GM21529 (cell line): Measurements from ENCODE around the gene PINLYP.
A peak's percentile ranks its signal among the peaks of the same experiment; 100 is the strongest.
"Not testable (repeated sequence)": the region's sequence is repeated elsewhere in the genome, so short reads cannot be mapped to it uniquely, and the experiment has no call there.

Experiments used
- ATAC-seq: cut with Tn5 transposase; IDR thresholded peaks from one replicate; pipeline ENCODE4 v1.9.1; 2021; ENCODE audit not compliant: unreplicated experiment

The PINLYP gene

DNA sequence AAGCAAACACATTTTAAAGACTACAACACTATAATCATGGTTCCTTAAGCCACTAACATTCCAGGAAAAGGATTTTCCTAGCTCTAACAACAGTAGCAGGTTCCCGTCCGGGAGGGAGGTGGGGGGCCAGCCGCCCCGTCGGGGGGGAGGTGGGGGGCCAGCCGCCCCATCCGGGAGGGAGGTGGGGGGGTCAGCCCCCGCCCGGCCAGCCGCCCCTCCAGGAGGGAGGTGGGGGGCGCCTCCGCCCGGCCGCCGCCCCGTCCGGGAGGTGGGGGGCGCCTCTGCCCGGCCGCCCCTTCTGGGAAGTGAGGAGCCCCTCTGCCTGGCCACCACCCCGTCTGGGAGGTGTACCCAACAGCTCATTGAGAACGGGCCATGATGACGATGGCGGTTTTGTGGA lies 27.7 kb upstream of the PINLYP start:
- not testable (repeated sequence) for ATAC-seq

DNA sequence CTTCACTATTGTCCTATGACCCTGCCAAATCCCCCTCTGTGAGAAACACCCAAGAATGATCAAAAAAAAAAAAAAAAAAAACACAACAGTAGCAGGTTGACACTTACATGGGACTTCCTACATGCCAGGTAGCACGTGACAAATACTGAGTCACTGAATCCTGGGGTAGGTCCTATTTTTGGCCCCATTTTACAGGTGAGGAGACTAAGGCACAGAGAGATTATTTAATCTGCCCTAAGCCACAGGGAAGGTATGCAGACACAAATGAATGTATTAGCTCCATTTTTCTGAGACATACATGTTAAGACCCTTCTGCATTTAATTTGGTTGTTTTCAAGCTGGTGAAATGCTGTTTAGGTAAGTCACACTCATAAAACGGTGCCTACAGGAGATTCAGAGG lies 26.9 kb upstream of the PINLYP start:
- no peak for ATAC-seq

DNA sequence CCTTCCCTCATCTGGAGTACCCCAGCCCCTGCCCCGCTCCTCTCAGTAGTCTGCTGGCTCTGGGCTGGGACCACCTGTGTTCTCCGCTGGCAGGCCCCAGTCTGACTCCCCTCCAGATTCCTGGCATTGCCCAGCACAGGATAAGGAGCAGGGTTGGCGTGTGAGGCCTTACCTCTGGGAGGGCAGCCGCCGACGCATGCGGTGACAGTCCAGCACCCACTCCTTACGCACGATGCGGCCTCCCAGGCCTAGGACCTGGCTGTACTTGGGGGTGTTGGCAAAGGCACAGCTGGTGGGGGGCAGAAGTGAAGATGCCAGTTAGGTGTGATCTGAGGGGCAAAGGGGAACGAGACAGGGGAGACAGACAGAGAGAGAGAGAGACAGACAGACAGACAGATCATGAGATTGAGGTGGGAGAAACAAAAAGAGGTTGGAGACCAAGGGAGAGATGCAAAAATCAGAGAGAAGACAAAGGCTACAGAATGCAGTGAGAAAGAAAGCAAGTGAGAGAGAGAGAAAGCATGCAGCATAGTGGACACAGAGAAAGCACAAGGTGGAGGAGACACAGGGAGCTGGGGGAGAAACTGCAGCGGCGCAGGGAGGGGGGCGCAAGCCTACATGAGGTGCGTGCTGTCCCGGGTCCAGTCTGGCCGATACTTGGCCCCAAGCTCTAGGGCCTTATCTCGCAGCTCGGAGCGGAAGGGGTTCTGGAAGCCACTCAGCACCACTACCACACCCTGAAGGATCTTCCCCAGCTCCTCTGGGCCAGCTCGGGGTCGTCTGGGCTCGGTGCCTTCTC lies 24.0 kb upstream of the PINLYP start:
- no peak for ATAC-seq

DNA sequence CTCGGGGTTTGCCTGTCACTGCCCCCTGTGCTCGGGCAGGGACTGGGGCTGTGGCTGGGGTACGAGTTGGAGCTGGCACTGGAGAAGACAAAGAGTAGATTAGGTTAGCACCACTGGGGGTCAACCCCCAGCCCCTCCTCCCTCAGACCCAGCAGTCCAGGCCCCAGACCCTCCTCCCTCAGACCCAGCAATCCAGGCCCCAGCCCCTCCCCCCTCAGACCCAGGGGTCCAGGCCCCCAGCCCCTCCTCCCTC lies 23.5 kb upstream of the PINLYP start:
- ATAC-seq = no peak

DNA sequence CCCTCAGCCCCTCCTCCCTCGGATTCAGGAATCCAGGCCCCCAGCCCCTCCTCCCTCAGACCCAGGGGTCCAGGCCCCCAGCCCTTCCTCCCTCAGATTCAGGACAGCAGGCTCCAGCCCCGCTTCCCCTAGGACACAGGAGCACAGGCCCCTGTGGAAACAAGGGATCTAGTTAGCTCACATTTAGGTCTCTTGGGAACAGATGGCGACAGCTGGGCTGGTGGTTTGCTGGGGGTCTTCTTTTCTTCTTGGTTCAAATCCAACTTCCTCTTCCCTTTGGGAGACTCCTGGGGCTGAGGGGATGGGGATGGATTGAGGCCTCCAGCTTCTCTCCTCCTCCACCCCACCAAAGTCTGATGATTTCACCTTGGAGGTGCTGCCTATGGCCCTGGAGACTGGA lies 23.0 kb upstream of the PINLYP start:
- no peak for ATAC-seq

DNA sequence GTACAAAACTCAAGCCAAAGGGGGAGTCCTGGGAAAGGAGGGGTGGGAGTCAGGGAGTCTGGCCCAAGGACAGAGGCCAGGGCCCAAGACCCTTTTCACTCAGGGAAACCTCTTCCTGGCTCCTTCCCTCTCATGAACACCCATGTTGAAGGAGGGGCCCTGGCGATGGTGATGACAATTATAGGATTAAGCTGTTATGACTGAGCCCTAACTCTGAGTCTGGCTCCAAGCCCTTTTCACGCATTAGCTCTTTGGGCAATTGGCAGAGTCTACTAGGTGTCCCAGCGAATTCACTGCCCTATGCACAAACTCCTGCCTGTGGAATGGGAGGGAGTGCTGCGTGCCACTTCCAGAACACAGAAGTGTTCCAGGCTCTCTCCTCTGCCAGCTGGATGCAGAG lies 21.9 kb upstream of the PINLYP start:
- no peak for ATAC-seq

DNA sequence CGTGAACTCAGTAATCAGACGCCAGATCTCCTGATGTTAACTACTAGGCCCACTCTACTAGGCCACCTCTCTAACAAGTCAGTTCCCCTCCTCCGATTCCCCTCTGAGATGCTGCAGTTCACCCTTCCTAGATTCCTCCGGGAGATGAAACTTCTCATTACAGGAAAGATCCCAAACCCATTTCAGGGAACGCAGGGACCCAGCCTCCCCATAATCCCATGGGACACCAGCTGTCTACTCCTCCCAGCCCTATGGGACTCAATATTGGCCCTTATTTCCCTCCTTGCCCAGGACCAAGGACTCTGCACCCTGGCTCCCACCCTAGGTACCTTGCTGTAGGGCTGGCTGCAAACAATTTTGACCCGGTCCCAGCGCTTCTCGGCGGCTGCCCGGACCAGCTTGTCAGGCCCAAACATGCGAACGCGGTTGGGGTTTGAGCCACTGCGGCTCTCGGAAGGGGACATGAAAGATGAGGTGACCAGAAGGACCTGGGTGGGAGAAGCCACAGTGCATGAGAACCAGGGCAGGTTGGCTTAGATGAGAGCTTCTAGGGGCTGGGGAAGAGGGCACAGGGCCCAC lies 21.2 kb upstream of the PINLYP start:
- no peak for ATAC-seq

DNA sequence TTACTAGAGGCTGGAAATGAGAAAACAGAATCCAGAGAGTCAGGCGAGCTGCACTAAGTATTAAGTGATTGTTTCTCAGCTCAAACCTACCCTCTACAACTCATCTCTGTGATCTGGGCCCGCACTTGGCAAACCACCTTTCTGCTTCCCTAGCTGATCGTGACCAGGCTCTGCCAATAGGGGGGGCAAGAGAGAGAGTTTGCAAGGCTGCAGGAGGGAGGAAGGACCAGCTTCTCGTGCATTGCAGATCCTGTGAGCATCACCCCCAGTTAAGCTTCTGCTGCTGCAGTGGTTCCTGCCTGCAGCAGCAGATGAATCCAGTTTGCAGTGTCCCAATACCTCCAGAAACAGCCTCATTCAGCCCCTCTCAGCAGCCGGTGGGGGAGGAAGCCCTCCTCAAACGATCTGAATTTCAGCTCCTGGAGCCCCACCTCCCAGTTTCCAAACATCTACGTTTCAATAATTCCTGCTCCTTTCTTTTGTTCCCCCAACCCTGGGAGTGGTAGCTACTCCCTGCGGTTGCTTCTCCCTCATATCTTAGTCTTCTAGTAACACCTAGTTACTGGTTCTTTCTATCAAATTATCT lies 20.3 kb upstream of the PINLYP start:
- no peak for ATAC-seq

DNA sequence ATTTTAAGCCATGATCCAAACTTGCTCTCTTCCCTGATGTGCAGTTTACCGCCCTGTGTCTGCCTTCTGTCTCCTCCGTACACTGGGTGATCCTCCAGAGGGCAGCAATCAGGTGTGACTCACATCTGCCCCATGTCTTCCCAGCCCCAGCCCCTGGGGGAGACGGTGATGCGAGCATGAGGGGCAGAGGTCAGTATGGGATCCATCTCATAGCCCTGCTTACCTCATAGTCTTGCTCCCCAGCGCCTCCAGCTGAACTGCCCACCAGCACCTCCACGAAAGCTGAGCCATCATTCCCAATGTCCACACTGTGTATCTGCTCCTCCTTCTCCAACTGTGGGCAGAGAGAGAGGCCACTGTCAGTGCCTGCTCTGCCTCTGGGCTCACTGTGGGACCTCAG lies 14.9 kb upstream of the PINLYP start:
- ATAC-seq = no peak

DNA sequence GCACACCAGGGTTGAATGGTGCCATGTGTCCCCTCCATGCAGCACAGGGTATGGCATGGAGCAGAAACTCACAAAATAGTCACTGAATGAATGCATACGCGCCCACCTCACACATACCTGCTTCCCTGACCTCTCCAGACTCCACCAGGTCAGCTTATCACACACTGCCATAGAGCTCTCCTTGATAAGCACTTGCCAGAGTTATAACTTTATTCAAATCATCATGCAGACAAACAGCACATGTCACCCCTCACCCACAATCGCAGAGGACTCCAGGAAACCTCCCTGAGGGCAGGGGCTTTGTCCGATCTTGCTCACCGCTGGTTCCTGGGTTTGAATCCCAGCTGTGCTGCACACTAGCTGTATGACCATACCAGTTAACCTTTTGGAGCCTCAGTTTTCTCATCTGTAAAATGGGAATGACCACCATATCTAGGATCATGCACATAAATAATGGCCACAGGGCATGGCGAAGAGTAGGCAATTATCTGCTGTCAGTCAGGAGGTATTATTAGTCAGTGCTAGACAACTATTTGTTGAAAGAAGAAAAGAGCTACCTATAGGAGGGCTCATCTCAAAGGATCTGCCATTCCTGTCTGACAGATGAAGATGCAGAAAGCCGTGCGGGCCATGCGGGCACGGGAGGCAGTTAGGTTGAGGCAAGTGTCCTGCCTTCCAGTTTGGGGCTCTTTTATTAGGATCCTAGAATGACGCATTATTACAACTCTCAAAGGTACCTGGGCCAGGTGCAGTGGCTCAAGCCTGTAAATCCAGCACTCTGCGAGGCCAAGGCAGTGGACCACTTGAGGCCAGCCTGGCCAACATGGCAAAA lies 14.2 kb upstream of the PINLYP start:
- no peak for ATAC-seq

DNA sequence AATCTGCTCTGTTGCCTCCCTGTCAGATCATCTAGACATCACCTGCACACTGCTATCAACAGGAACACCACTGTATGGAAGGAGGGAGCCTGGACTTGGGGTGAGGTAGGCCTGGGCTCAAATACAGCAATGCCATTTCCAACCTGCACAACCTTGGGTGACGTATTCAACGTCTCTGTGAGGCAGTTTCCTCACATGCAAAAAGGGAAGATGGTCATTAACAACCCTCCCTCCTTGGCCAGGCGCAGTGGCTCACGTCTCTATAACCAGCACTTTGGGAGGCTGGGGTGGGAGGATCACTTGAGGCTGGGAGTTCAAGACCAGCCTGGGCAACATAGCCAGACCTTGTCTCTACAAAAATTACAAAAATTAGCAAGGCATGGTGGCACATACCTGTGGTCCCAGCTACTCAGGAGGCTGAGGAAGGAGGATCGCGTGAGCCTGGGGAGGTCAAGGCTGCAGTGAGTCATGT lies 13.3 kb upstream of the PINLYP start:
- no peak for ATAC-seq

DNA sequence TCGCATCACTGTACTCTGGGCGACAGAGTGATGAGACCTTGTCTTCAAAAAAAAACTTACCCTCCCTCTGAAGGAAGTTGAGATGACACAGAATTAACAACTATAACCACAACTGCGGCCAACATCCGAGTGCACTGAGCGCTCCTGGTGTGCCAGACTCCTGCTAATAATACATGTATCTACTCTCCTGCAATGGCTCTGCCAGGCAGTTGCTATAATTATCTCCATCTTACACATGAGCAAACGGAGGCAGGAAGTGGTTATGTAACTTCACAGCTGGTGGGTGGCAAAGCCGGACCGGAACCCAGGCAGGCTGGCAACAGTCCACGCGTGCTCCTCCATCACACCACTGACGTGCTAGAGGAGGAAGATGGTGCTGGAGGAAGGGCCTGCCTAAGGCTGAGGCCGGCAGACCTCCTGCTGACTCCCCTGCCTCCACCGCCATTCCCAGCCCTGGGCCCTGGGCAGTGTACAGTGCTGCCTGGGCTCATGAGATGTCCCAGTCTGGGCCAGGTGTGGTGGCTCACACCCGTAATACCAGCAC lies 12.8 kb upstream of the PINLYP start:
- ATAC-seq = peak; percentile 58

DNA sequence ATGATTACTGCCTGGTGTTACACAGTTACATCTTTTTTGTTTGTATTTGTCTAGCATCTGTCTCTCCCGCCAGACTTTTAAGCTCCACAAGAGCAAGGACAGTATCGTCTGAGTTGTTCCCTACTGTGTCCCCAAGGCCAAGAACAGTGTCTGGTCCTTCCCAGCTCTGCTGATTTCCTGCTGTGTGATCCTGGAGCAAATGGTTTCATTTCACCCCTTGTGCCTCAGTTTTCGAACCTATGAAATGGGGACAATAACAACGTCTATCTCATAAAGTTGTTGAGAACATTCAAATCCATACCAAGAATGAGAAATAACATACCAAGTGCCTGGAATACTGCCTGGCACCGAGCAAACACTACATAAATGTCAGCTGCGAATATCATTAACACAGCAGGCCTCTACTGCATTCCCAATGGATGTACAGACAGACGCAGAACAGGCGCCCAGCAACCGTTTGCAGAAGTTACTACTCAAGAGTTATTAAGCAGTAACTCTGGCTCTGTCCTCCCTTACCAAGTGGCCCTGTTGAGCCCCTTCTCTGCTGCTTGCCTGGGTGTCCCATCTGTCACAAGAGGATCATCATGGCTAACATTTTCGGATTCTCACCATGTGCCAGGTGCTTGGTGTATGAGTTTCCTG lies 11.7 kb upstream of the PINLYP start:
- ATAC-seq = no peak

DNA sequence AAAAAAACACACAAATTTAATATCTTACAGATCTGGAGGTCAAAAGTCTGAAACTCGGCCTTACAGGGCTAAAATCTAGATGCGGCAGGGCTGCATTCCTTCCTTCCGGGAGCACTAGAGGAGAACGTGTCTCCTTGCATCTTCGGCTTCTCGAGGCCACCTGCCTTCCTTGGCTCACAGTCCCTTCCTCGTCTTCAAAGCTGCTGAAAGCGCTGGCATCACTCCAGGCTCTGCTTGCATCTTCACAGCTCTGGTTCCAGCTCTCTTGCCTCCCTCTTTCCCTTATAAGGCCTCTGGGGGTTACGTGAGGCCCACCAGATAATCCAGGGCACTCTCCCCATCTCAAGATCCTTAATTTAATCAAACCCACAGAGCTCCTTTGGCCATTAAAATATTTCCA lies 10.8 kb upstream of the PINLYP start:
- no peak for ATAC-seq

DNA sequence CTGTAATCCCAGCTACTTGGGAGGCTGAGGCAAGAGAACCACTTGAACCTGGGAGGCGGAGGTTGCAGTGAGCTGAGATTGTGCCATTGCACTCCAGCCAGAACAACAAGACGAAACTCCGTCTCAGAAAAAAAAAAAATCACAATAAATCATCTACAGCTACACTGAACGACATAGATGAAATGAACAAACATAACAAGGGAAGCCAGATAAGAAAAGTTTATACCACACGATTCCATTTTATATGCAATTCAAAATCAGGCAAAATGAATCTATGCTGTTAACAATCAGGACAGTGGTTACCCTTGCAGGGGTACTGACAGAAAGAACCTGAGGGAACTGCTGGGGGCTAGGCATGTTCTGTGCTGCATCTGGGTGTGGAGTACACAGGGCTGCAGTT lies 5.9 kb upstream of the PINLYP start:
- ATAC-seq = no peak

DNA sequence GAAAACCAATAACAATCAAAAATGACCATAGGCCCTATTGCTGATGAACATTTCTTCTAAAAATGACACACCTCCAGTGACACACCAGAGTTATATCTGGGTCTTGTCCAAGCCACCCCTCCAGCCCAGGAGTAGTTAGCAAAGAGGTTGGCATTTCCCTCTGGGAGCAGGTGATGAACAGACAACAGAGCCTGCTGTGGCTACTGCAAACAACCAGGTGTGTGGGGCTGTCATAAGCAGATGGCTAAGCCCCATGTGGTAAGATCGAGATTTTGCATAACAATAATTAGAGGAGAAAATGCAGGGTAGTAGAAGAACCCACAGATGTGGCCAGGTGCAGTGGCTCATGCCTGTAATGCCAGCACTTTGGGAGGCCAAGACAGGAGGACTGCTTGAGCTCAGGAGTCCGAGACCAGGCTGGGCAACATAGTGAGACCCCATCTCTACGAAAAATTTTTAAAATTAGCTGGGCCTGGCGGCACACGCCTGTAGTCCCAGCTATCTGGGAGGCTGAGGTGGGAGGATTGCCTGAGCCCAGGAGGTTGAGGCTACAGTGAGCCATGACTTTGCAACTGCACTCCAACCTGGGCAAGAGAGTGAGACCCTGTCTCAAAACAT lies 5.3 kb upstream of the PINLYP start:
- no peak for ATAC-seq

DNA sequence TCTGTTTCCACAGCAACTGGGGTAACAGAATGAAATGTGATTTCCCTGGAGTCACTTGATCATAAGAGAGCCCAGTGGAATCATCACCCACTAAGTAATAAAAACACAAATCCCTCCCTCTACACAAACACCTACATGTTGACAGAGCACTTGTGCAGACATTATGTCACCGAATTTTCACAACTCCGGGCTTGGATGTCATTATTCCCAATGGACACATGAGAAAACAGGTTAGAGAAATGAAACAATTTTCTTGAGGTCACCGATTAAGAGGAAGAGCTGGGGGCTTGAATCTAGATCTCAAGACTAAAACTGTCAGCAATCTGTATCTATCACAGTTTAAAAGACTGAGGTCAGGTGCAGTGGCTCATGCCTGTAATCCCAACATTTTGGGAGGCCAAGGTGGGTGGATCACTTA lies 3.4 kb upstream of the PINLYP start:
- ATAC-seq = no peak

DNA sequence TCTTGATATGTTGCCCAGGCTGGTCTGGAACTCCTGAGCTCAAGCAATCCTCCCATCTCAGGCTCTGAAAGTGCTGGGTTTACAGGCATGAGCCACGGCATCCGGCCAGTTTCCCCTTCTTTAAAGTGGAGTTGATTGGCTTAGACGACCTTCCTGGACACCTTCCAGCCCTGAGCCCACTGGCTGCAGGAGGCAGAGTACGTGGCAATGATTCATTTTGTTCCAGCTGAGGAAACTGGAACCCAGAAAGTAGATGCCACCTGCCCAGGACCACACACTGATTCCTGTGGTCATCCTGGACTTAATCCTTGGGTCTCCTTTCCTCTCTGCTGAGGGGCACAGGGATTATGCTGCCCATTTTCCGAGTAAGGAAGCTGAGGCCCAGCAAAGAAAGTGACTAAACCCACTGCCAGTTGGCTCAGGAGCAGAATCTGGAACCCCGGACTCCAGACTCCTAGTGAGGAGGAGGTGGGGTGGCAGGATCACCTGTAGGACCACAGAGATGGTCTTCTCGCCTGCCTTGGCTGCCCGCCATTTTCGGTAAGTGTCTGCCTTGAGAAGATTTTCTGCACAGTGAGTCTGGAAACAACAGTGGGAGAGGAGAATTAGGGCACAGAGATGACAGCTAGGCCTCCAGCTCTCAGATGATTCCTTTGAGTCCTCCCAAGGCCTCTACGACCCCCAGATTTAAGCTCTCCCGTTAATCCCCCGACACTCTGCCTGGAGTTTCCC lies 1.0 kb upstream of the PINLYP start:
- ATAC-seq = no peak

DNA sequence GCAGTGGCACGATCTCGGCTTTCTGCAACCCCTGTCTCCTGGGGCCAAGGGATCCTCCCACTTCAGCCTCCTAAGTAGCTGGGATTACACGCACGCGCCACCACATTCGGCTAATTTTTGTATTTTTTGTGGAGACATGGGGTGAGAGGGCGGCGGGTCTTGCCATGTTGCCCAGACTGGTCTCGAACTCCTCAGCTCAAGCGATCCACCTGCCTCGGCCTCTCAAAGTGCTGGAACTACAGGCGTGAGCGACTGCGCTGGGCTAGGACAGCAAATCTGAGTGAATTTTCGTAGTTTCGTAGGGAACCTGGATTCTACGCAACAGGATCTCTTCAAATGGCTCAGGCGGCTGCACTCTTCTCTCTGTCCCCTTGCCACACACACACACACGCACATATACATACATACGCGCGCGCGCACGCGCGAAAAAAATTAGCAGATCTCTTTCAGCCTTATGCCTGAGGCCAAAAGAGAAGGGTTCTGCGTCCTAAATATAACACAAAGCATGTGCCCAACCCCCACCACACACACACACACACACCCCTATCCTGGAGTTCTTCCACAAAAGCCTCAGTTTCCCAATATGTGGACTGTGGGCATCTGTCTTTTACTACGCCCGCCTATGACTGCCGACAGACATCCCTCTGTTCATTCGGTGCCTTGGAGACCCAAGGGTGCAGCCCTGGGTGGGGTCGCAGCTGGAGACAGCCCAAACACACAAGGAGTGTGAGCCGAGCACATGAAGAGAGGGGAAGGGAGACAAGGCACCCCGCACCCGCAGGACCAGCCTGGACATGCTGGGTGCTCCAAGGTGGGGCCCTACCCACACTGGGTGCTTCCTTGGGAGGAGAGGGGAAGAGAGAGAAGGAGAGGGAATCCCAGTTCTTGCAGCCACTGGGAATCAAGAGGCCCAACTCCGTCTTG lies 616 bp downstream of the PINLYP start:
- ATAC-seq = no peak
